GM15510 (cell line): ENCODE data around the gene CD180.
A peak's percentile ranks its signal among the peaks of the same experiment; 100 is the strongest.

Experiments used
- POLR2A ChIP-seq: IDR thresholded peaks from 3 replicates; pipeline ENCODE4 v1.6.1; 2011; ENCODE audit warnings: borderline replicate concordance; ENCODE audit not compliant: insufficient read length; ENCODE audit errors: extremely low read depth

Gene CD180

DNA sequence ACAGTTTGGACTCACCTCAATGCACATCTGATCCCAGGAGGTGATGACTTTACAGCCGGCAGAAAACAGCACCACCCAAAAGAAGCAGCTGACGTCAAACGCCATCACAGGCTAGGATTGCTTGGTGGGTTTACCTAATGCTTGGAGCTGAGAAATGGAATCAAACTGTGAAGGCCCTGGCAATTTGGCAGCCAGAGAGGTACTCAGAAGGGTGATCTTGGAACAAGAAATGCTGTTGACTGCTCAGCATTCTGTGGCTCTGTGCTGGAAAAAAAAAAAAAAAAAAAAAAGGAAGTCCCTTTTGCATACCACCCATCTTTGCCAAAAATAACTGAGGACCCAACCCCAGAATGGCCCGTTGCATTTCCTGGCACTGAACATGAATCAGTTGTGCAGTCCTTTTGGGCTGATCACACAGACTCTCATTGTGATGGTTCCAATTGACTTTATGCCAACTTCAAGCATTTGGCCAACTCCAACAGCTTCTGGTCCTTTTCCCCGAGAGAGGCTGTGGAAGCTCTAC, at the start of gene CD180:
Gene CD180 (minus strand): TSS at position 263 of the 523 bp plus-strand sequence. CDS start 158 bp downstream, at position 105.
- peak; percentile 18 for TF ChIP-seq POLR2A

DNA sequence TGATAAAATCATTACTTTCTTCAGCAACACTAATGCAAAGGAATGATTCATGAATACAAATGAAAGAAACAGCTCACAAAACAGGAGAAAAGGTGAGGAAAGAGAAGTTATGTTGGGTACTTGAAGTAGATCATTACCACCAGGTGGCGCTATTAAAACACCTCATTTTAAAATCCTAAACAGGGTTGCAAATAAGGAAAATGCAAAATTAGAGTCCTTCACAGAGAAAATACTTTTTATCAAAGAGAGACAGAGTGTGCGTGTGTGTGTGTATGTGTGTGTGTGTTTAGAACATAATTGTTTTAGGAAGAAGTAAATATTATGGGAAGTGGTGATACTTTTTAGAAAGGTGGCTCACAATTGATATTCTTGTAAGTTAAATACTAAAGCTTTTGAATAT, 49.5 kb upstream of the CD180 start:
- TF ChIP-seq POLR2A = no peak

DNA sequence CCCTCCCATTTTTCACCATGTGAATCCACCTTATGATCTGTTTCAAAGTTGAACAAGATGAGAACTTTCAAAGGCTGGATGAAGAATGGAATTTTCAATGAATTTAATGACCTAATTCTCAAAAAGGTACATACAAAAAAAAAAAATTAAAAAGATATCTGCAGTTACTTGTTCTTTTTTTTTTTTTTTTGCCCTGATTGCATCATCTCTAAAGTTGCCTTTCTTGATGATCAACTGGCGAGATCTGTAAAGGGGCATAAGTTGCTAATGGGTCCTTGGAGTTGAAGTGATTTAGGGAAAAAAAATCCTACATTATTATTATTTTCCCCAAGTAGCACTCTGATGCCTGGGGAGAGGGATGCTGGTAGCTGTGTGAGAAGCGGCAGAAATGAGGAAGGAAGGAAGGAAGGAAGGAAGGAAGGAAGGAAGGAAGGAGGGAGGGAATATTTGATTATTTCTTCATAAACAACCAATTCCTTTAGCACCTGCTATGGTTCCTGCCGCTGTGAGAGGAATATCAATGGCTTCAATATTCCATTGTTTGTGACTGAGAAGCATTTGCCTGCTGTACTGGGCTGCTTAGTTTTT, 48.8 kb upstream of the CD180 start:
- TF ChIP-seq POLR2A = no peak

DNA sequence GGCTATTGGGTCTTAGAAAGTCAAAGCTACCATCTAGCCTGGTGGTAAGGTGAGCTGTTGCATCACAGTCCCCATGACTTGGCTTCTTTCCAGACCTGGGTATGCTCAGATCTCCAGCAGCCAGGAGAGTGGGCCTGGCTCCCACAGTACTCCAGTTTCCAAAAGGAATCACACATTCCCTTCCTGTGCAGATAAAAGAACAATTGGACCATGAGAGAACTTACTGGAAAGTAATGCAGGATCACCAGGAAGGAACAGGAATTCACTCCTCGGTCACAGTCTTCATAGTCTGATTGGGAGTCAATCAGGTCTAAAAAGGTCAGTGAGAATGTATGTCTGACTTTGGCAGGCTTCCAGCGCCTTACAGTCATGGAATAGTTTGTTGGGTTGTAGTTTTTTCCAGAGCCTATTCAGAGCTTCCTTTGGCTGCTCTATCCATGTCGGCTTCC, 47.8 kb upstream of the CD180 start:
- no peak for TF ChIP-seq POLR2A

DNA sequence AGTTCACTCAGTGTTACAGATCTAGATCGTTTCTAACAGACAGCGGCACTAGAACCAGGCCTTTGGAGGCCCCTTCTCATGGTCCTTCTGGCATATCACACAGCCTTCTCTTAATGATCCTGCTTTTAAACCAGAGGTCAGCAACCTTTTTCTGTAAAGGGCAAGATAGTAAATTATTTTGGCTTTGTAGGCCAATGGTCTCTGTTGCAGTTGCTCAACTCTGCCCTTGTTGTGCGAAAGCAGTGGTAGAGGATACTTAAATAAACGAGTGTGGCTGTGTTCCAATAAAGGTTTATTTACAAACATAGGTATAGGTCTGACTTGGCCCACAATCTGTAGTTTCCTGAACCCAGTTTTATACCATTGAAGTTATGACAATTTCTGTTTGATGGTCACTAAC, 47.3 kb upstream of the CD180 start:
- no peak for TF ChIP-seq POLR2A

DNA sequence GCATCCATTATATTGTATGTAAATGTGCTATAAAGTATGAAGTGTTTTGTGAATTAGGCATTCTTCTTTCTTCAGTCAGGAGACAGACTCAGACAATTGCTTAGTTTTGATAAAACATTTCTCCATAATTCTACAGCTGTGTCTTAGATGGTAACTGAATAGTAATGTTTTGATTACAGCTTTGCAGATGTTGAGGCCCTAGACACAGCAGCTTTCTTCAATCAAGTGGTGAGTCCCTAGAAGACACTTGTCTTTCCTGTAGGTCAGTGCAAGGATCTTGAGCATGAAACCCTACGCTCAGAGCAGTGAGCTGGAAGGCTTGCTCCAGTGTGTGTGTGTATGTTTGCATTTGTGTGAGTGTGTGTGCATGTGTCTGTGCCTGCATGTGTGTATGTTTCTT, 46.8 kb upstream of the CD180 start:
- TF ChIP-seq POLR2A = no peak

DNA sequence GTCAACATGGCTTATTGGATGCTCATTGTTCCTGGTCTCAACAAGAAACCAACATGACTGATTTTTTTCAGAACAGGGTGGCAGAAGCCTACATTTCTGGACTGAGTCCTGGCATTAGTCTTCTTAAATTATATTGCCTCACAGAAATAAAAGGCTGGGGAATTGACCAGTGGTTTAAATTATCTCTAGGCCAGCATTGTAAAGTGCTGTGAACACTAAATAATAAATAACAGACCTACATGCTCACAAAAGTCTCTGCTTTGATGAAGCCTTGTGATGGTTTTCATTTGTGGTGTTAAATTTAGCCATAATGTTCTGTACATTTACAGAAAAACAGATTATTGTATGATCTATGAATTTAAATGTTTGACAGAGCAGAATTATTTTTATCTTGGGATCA, 44.7 kb upstream of the CD180 start:
- no peak for TF ChIP-seq POLR2A

DNA sequence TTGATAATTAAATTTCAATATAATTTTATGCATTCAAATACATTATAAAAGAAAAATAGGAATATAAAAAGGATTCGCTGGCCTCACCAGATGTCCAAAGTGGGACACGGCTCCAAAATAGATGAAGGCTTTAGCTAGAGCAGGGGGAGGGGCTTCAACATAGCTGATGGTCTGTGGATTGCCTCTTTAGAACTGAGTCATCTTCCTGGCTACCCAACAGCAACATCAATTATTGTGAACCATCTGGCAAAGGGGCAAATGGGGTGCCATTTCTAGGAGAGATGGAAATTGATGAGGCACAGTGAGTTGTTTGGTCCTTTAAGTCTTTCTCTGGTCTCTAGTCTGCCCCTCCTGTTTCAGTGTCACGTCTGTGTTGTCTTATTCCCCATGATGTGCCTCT, 44.2 kb upstream of the CD180 start:
- TF ChIP-seq POLR2A = no peak

DNA sequence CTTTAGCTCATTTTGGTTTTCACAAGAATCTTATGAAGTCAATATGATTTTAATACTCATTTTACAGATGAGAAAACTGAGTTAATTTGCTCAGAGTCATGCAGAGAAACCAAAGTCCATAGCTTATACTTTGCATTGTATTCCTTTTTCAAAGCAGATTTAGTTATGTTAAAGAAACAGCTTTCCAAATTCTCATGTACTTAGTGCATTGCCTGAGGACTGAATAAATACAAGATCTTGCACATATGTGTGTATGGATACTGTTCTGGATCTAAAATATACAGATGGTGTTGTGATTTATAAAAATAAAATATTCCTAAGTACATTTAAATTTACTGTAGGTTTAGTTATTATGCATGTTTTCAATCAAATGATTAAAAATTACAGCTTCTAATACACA, 43.5 kb upstream of the CD180 start:
- no peak for TF ChIP-seq POLR2A

DNA sequence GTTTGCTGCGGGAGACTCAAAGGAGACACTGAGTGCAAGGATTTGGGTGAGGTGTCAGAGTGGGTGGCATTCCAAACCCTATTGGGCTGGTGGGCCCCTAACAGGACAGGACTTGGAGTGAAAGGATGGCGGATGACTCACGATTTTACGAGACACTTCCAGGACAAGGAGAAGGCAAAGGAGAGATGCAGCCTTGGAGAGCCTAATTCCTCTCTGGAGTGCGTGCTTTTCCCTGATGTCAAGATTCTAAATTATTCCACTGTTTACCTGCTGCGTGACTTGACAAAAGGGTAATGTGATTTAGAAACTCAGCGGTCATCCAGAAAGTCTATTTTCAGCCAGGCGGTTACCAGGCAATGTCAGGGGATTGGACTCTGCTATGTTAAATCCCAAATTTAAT, 41.6 kb upstream of the CD180 start:
- no peak for TF ChIP-seq POLR2A

DNA sequence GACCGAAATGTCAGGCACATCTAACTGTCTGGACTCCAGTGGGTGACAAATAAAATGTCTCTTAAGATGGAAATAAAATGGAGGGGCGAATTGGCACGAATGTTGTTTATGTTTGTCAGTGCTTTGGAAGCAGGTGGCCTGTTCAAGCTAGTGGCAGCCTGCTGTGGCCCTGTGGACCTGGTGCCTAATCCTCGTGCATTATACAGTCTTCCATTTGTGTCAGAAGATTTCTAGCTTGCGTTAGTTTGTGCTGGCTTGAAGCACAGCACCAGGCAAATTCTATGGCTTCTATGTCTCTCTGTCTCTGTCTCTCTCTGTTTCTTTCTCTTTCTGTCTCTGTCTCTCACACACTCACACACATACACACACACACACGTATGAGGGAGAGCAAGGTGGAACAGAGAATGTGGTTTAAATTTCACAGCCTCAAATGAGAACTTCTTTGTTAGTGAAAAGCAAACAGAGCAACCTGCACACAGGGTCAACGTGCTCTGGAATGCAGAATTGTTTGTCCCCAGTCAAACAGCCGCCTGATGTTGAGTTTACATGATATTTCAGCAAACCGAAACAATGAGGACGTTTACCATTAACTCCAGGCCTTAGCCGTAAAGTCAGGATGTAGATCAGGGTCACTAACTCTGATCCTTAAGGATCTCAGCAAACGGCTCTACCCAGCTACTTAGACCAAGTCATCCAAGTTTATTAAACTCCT, 39.0 kb upstream of the CD180 start:
- no peak for TF ChIP-seq POLR2A

DNA sequence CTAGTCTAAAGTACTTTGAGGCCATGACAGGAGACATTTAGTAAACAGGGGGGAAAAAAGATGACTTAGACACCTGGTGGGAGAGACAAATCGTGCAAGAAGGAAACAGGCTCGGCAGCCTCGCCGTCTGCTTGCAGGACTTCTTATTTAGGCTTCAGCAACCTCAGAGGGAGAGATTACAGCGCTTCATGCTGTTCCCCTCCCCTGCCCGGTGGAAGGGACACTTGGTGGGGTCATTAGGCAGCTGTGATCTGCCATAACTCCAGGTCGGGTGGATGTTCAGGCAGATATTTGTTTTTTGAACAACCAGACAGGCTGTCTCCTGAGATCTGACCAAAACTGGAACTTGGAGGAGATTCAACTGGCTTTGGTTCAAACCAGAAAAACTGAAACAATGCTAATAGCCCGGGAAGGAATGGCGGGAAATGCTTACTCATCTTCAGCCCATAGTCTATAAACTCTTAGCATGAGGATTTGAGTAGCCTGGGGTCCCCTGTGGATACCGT, 38.1 kb upstream of the CD180 start:
- TF ChIP-seq POLR2A = no peak

DNA sequence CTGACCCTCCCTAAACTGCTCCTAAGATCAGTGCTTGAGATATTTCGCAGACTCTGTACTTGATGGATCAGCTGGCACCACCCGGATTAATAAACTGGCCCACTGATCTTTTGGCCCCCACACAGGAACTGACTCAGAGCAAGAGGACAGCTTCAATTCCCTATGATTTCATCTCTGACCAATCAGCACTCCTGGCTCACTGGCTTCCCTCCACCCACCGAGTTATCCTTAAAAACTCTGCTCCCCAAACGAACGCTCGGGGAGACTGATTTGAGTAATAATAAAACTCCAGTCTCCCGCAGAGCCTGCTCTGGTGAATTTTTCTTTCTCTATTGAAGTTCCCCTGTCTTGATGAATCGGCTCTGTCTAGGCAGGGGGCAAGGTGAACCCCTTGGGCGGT, 36.5 kb upstream of the CD180 start:
- no peak for TF ChIP-seq POLR2A

DNA sequence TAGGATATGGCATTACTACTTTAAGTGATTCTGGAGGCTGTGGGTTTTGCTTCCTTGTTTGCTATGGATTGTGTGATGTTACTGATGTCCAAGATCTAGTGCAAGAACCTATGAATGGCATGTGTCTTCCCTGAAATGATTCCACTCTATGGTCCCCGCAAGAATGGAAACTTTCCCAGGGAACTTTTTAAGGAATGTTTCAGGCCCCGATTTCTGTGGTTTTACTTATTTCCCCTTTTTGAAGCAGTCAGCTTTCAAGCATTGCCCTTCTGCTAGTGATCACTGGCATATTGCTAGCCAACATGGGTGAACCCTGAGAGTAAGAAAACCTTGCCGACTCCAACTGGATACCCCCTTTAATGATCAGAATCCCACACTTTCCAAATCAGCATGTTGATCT, 26.6 kb upstream of the CD180 start:
- TF ChIP-seq POLR2A = no peak

DNA sequence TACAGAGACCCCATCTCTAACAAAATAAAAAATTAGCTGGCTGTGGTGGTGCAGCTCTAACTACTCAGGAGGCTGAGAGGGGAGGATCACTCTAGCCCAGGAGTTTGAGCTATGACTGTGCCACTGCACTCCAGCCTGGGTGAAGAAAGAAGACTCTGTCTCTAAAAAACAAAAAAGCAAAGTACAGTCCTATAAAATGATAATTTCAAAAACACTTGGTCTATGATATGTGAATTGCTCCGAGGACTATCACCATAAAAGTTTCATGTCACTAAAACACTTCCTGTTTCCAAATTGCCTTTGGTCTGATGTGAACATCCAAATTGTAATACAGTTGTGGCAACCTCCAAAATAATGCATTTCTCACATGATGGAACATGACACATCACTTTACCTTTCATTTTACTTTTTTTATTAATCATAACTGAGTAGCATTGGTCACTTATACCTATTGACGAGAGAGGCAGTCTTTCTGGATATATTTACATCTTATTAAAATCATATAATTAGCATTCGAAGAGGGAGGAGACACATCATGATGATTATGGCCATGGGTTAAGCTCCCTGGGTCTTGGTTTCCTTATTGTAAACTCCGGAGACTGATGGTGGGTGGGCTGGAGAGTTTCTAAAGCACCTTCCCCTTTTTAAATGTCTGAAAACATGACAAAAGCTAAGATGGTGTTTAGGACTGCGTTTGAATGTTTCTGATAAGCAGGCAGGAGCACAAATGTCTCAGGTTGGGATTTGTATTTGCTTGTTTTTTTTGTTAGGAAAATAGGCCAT, 25.8 kb upstream of the CD180 start:
- TF ChIP-seq POLR2A = no peak
